Ammon's horn (tissue), 1 donor: ENCODE data around the gene CBX3.
"Not testable (repeated sequence)": the region's sequence is repeated elsewhere in the genome, so short reads cannot be mapped to it uniquely, and the experiment has no call there.

ENCODE experiments used
- DNase-seq: peaks from one replicate; pipeline ENCODE4 v3.0.0-alpha.2; 2016; ENCODE audit warnings: low spot score

Gene CBX3

DNA sequence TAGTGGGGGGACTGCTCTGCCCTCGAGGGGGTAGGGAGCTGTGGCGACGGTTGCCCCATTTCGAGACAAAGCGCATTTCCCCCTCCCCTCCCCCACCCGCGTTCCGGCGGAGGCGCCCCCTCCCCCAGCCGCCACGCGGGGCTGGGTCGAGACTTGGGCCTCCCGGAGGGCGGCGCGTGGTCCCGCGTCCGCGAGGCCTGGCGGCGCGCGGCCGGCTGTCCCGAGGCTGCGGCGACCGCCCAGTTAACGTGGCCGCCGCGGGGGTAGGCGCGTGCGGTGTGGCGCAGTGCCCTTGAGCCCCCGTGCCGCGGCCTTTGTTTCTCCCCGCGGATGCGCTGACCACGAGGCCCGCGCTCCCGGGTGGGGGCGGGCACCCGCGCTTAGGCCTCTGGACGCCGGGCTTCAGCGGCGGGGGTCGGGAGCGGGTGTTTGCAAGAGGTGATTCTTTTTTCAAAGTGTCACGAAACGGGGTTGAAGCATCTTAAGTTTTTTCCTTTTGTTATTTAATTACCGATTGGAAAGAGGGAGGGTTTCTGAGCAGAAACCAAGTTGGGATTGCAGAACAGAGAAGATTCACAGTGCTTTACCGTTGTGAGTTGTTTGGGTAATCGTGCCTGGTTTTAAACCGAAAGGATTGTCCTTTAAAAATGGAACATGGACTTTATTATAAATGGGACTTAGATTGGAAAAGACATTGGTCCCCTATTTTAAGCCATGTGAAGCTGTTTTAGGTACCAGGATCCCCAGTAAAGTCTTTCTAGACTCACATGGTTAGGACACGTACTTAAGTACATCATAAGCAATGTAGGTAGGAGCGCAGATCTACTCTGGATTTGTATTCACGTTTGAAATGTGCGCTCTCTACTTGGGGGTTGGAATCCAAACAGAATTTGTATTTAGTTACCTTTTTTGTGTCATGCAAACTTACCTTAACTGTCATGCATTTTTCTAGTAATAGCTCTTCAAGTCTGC is 760 bp downstream of the CBX3 start:
- peak; percentile 38 for DNase-seq

DNA sequence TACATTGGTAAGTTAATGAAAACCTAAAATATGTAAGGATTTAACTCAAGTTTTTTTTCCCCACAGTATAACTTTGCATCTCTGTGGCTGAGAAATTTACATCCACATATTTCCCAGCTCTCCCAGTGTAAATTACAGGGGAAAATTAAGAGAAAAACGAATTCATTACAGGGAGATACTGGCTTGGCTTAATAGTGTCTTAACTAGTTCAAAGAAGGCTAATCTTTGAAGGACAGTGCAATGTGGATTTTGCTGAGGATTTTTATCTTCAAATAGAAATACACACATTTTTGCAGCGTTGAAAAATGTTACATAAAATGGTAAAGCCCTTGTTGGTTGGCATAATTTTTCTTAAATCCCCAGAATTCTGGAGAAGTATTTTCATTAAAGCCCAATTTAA is 1.5 kb downstream of the CBX3 start:
- no peak for DNase-seq

DNA sequence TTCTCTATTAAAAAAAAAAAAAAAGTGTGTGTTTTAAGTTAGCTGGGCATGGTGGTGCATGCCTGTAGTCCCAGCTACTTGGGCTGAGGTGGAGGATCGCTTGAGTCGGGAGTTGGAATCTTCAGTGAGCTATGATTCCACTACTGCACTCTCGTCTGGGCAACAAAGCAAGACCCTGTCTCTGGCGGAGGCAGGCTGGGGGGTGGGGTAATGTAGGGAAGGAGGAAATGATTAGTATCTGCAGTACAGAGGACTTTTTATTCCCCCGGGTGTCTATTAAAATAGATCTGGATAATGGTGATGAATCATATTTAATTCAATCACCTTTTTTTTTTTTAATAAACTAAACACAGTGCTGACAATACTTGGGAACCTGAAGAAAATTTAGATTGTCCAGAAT is 6.5 kb downstream of the CBX3 start:
- no peak for DNase-seq

DNA sequence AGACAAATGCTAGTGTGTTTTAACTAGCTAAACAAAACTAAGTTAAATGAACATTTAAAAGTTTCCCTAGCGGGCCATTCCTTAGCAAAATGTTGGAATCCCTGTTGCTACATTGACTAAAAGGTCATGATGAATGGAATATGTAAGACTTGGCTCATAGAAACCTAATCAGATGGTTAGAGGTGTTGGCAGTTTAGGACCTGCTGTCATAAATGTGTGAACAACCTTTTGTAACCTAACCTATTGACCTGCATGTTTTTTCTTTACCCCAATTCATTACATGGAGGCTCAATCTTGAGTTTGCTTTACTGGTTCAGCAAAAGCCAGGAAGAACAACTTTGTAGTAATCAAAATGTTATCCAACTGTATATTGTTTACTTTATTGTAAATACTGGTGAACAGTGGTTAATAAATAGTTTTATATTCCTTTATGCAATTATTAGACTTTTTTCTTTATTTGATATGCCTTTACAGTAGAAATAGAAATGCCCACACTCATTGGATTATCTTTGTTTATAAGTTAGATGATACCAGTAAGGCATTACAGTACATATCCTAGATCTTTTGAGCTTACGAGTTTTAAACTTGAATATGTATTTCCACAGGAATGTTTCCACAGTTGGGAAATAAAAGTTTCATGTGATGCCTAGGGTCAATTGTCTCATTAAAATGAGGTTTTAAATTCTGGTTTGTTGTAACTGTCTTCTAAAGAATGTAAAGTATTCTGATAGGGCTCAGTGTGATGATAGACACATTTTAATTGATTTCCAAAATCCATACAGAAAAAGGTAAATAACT is 11.6 kb downstream of the CBX3 start:
- DNase-seq: no peak

DNA sequence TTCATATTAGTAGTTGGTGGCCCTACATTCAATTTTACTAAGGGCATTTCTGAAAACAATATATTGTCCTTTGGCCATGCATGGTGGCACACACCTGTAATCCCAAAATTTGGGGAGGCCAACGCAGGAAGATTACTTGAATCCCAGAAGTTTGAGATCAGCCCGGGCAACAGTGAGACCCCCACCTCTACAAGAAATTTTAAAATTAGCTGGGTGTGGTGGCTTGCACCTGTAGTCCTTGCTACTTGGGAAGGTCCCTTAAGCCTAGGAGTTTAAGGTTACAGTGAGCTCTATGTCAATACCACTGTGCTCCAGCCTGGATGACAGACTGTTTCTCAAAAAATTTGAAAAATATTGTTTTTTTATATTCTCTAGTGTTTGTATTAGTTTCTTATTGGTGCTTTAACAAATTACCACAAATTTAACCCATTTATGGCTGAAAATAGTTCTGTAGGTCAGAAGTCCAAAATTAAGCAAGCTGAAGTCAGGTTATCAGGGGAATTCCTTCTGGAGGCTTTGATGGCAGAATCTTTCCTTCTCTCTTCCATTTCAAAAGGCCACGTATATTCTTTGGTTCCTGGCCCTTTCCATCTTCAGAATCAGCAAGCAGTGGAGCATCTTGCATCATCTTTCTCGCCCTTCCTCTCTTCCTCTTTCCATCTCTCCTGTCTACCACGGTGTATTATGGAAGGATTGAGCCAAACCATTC is 12.4 kb downstream of the CBX3 start:
- DNase-seq: no peak

DNA sequence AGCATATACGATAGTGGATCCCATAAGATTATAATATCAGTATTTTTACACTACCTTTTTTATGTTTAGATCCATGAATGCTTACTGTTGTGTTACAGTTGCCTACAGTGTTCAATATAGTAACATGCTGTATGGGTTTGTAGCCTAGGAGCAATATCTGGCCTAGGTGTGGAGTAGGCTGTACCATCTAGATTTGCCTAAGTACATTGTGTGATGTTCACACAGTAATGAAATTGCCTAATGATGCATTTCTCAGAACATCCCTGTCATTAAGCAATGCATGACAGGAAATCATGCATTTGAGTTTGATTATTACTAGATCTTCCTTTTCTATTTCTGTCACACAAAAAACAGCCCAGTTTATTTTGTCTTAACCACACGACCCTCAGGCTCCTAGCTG is 14.5 kb downstream of the CBX3 start:
- DNase-seq: no peak

DNA sequence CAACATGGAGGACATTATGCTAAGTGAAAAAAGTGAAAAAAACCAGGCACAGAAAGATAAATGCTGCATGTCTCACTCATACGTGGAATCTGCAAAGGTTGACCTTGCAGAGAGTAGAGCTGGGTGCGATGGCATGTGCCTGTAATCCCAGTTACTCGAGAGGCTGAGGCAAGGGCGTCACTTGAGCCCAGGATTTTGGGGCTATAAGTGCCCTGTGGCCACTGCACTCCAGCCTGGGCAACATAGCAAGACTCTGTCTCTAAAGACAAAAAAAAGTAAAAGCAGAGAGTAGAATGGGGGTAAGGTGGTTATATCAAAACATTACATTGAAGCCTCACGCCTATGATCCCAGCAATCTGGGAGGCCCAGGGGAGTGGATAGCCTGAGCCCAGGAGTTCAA is 22.8 kb downstream of the CBX3 start:
- DNase-seq: no peak

DNA sequence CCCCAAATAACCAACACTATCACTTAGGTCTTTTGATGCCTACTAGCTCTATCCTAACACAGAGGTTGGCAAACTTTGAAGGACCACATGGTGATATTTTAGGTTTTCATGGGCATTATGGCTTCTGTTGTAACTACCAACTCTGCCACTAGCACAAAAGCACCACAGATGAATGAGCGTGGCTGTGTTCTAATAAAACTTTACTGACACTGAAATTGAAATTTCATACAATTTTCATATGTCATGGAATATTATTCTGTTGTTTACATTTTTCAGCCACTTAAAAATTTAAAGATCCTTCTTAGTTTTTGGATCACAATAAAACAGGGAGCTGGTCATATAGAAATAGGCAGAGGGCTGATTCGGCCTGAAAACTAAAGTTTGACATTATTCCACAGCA is 26.4 kb downstream of the CBX3 start:
- no peak for DNase-seq

DNA sequence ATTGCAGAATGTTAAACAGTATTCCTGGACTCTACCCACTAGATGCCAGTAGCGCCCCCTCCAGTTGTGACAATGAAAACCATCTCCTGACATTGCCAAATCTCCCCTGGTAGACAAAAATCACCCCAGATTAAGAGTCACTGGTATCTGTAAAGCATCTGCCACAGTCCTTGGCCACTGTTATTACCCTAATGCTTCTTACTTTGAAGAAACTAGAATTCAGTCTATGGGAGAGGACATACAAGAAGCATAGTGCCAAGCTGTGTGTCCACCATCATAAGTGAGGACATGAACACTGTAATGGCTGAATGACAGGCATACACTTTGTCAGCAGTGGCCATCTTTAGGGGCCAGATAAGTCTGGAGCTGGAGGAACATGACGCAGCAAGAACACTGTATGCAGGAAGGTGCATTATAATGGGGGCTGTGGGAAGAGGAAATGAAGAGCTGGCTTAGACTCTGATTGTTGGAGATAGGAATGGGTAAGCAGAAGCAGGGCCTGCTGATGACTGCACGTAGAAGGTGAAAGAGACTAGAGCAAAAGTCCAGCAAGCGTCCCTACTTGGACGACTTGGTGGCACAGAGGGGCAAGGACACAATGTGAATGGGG is 32.5 kb downstream of the CBX3 start:
- no peak for DNase-seq

DNA sequence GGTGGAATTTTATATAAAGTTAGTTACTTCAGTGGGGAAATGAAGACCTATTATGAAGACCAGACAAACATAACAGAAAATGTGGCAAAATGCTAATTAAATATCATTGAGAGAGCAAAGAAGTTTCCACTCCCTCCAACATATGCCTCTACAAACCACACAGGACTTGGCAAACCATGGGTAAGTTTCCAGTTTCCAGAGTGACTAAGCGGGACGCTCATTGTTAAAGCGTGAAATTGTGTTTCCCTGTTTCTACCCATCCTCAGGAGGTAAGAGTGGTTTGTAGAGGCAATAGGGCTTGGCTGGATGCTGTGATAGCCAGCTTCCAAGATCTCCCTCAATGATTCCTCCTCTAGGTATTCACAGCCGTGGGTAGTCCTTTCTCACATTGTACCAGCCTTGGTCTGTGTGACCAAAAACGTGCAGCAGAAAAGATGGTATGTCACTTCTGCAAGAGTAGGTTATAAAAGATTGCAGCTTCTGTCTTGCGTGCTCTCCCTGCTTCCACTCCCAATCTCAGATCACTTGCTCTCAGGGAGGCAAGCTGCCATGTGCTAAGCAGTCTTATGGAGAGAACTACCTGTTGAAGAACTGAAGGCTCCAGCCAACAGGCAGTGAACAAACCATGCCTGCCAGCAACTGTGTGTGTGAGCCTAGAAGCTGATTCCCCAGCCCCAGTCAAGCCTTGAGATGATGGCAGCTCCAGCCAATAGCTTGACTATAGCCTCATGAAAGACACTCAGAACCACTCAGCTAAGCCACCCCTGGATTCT is 35.7 kb downstream of the CBX3 start:
- DNase-seq: peak; percentile 5

DNA sequence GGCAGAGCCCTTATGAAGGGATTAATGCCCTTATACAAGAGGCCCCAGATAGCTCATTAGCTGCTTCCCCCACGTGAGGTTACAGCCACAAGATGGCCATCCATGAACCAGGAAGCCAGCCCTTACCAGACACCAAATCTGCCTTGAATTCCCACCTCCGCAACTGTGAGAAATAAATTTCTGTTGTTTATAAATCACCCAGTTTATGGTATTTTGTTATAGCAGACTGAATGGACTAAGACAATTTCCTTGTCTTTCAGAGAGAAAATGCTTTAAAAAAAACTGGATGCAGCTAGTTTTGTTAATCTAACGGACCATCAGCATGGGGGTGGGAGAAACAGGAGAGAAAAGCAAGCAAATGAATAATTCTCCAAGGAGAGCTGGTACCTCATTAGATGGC is 36.5 kb downstream of the CBX3 start:
- DNase-seq: no peak

DNA sequence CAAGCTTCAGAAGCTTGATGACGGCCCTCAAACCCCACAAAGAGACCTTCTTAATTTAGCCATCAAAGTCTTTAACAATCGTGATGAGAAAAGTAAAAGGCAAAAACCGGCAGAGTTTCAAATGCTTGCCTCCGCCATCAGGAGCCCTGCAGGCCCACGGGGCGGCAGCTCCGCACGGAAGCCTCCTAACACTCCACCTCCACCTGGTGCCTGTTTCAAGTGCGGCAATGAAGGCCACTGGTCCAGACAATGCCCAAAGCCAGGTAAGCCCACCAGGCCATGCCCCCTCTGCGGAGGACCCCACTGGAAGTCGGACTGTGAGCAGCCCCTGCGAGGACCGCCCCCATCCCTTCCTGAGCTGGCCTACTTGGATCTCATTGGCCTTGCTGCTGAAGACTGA is 43.6 kb downstream of the CBX3 start:
- DNase-seq: no peak

DNA sequence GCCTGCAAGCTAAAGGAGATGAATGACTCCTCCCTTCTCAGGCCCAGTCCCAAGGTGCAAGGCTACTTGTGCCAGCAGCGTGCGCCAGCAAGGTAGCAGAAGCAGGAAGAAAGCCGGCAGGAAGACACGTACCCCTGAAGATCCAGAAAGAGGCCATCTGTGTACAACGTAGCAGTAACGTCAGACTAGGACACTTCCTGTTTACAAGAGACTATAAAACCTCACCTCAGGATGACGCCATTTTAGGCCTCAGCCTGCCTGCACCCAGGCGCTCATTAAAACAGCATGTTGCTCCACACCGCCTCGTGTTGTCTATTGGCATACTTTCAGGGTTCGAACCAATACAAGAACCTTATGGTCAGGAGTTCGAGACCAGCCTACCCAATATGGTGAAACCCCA is 48.7 kb downstream of the CBX3 start:
- no peak for DNase-seq

DNA sequence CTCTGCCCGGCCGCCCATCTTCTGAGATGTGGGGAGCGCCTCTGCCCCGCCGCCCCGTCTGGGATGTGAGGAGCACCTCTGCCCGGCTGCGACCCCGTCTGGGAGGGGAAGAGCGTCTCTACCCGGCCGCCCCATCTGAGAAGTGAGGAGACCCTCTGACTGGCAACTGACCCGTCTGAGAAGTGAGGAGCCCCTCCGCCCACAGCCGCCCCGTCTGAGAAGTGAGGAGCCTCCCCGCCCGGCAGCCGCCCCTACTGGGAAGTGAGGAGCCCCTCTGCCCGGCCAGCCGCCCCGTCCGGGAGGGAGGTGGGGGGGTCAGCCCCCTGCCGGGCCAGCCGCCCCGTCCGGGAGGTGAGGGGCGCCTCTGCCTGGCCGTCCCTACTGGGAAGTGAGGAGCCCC is 60.3 kb downstream of the CBX3 start:
- DNase-seq: not testable (repeated sequence)
